ENCODE measurements around the gene MAP3K5.

Gene MAP3K5

GRCh38 chr6:136564180-136564579 is 228.1 kb downstream of the MAP3K5 start:
- H3K4me1 ChIP-seq (ENCODE audit: control insufficient read depth in 1 of 2, insufficient read depth in 1 of 2, low read depth in 1 of 2, low read length in 1 of 2) = peaks cover 9 to 23% of the 10 kb centered on the region in 2 experiments
- peaks cover 80% of the 10 kb centered on the region for H3K36me3 ChIP-seq

GRCh38 chr6:136563386-136564152 is 228.7 kb downstream of the MAP3K5 start:
- TF ChIP-seq, protein P1, sequence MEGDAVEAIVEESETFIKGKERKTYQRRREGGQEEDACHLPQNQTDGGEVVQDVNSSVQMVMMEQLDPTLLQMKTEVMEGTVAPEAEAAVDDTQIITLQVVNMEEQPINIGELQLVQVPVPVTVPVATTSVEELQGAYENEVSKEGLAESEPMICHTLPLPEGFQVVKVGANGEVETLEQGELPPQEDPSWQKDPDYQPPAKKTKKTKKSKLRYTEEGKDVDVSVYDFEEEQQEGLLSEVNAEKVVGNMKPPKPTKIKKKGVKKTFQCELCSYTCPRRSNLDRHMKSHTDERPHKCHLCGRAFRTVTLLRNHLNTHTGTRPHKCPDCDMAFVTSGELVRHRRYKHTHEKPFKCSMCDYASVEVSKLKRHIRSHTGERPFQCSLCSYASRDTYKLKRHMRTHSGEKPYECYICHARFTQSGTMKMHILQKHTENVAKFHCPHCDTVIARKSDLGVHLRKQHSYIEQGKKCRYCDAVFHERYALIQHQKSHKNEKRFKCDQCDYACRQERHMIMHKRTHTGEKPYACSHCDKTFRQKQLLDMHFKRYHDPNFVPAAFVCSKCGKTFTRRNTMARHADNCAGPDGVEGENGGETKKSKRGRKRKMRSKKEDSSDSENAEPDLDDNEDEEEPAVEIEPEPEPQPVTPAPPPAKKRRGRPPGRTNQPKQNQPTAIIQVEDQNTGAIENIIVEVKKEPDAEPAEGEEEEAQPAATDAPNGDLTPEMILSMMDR (IDR thresholded peaks at IDR 0.05) = no peak
- Histone ChIP-seq H3K9me3 (no peaks in the 10 kb centered on the region), H3K27me3 (no peaks in the 10 kb centered on the region), H3K4me3 (ENCODE audit: low read depth in 1 of 2, low read length in 1 of 2) (no peak overlapping the region), H3K4me1 (ENCODE audit: control insufficient read depth in 1 of 2, insufficient read depth in 1 of 2, low read depth in 1 of 2, low read length in 1 of 2) (peaks cover 9 to 23% of the 10 kb centered on the region in 2 experiments), H3K27ac (no peak overlapping the region), H3K36me3 (peaks cover 86% of the 10 kb centered on the region)

More at GRCh38 chr6:136564180-136564579, 228.1 kb downstream of the MAP3K5 start:
- Histone ChIP-seq H3K27ac (no peak overlapping the region), H3K9me3 (no peaks in the 10 kb centered on the region), H3K27me3 (no peaks in the 10 kb centered on the region), H3K4me3 (ENCODE audit: low read depth in 1 of 2, low read length in 1 of 2) (no peak overlapping the region)
- TF ChIP-seq, protein P1 (IDR thresholded peaks at IDR 0.05) = no peak

GRCh38 chr6:136562211-136562610 is 230.1 kb downstream of the MAP3K5 start:
- Histone ChIP-seq H3K36me3 (peaks cover 86% of the 10 kb centered on the region), H3K4me3 (ENCODE audit: low read depth in 1 of 2, low read length in 1 of 2) (no peak overlapping the region), H3K27ac (no peak overlapping the region), H3K27me3 (no peaks in the 10 kb centered on the region), H3K4me1 (ENCODE audit: control insufficient read depth in 1 of 2, insufficient read depth in 1 of 2, low read depth in 1 of 2, low read length in 1 of 2) (peaks cover 9 to 23% of the 10 kb centered on the region in 2 experiments), H3K9me3 (no peaks in the 10 kb centered on the region)
- TF ChIP-seq, protein P1 (IDR thresholded peaks at IDR 0.05) = no peak

GRCh38 chr6:136553166-136553787 is 239.0 kb downstream of the MAP3K5 start:
- H3K9me3 ChIP-seq = no peaks in the 10 kb centered on the region
- no peak overlapping the region for H3K27ac ChIP-seq
- TF ChIP-seq, protein P1 (IDR thresholded peaks at IDR 0.05) = no peak
- H3K4me3 ChIP-seq (ENCODE audit: low read depth in 1 of 2, low read length in 1 of 2) = no peak overlapping the region
- peaks cover 14 to 15% of the 10 kb centered on the region in 2 experiments for H3K4me1 ChIP-seq (ENCODE audit: control insufficient read depth in 1 of 2, insufficient read depth in 1 of 2, low read depth in 1 of 2, low read length in 1 of 2)
- H3K27me3 ChIP-seq = peaks cover 40% of the 10 kb centered on the region
- peaks cover 44% of the 10 kb centered on the region for H3K36me3 ChIP-seq

- Histone ChIP-seq H3K27me3 (peaks cover 52% of the 10 kb centered on the region), H3K27ac (no peak overlapping the region)
- TF ChIP-seq, protein P1 (IDR thresholded peaks at IDR 0.05) = no peak
These were observed 240.2 kb downstream of the MAP3K5 start for GRCh38 chr6:136552054-136552453.

More at GRCh38 chr6:136552054-136552453, 240.2 kb downstream of the MAP3K5 start:
- H3K9me3 ChIP-seq = no peaks in the 10 kb centered on the region
- H3K36me3 ChIP-seq = peaks cover 32% of the 10 kb centered on the region
- H3K4me1 ChIP-seq (ENCODE audit: control insufficient read depth in 1 of 2, insufficient read depth in 1 of 2, low read depth in 1 of 2, low read length in 1 of 2) = peaks cover 14 to 15% of the 10 kb centered on the region in 2 experiments
- H3K4me3 ChIP-seq (ENCODE audit: low read depth in 1 of 2, low read length in 1 of 2) = no peak overlapping the region

All from neutrophil (primary cell).